ENCODE measurements around the gene TNFAIP3. TPM values are rescaled to one million over a fixed set of nuclear protein-coding genes. Genes with fewer than 3 reads are reported as not detected.

Gene TNFAIP3
- total RNA-seq, 1 donor from 2014 or later = 45.9 TPM

GRCh38 chr6:137921823-137922222, 54.8 kb downstream of the TNFAIP3 start:
- no peak overlapping the region for H3K27ac ChIP-seq
- H3K9me3 ChIP-seq = no peaks in the 10 kb centered on the region
- DNase-seq (no peak), ATAC-seq (peak; percentile 53)
- peak; percentile 17 for TF ChIP-seq CTCF (IDR thresholded peaks at IDR 0.05)
- intact Hi-C loops (cut with DNase I) = no loop called here
- H3K4me1 ChIP-seq = no peaks in the 10 kb centered on the region
- no peaks in the 10 kb centered on the region for H3K27me3 ChIP-seq
- no peak overlapping the region for H3K4me3 ChIP-seq
- H3K36me3 ChIP-seq = no peaks in the 10 kb centered on the region

DNA sequence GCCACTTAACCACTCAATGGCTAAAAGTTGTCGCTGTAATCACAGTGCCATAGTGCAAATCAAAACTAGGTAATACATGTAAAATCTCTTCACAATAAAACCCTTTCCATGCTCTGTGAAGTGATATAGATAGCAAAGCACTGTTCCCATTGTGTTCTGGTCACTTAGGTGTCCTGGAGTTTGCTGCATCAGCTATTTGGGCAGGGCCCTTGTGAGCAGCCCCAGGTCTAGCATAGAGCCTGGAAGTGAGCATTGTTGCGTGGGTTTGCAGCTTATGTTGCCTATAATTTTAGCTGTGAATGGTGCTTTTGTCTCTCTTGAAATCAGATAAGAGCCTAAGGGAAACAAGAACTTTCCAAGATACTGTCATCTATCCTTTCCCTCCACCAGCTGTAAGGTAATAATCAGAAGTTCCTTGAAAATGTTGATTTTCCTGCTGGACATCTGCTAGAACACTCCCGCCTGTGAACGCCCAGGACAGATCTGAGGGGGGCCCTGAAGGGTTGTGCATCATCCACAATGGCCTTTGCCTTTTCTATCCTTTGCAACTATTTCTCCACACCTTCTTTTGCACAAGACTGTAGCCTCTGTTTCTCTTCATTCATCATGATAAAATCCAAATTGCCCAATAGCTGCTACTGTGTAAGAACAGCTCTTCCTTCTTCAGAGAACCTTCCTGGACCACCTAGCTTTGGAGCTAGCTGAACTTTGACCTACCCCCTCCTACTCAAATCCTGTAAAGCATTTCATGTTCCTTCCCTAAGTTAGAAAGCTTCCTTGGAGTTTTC, 57.0 kb downstream of the TNFAIP3 start:
- no peak for ATAC-seq

DNA sequence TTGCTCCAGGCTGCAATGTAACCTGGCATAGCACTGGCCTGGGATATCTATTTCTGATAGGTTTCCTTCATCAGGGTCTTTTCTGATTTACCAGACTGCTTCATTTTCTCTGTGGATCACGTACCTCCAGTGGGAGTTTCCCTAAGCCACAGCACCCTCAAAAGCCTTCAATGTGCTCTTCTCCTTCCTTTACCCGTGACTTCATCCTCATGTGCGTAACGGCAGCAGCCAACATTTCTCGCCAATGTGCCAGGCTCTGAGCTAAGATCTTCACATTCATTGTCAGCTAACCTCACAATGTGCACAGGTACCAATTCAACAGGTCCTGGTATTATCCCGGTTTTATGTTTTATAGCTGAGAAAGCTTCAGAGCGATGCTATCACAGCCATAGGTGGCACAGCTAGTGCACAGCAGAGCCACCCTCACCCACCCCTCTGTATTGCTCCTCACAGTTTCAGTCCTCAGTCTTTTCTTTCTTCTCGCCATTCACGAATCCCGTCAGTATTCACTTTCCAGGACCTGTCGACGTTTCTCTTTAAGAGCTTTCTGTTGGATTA, 58.2 kb downstream of the TNFAIP3 start:
- Histone ChIP-seq H3K36me3 (no peaks in the 10 kb centered on the region), H3K27me3 (no peaks in the 10 kb centered on the region), H3K9me3 (no peaks in the 10 kb centered on the region), H3K4me3 (no peak overlapping the region), H3K4me1 (peaks cover 13% of the 10 kb centered on the region), H3K27ac (no peak overlapping the region)
- intact Hi-C loops (cut with DNase I) = no loop called here
- no peak for DNase-seq
- no peak for TF ChIP-seq CTCF (IDR thresholded peaks at IDR 0.05)
- ATAC-seq = no peak

More for the DNA sequence above, 57.0 kb downstream of the TNFAIP3 start:
- intact Hi-C loops (cut with DNase I) = no loop called here
- Histone ChIP-seq H3K27ac (no peak overlapping the region), H3K4me3 (no peak overlapping the region), H3K36me3 (no peaks in the 10 kb centered on the region), H3K4me1 (peaks cover 13% of the 10 kb centered on the region), H3K27me3 (no peaks in the 10 kb centered on the region), H3K9me3 (no peaks in the 10 kb centered on the region)
- no peak for TF ChIP-seq CTCF (IDR thresholded peaks at IDR 0.05)
- no peak for DNase-seq

DNA sequence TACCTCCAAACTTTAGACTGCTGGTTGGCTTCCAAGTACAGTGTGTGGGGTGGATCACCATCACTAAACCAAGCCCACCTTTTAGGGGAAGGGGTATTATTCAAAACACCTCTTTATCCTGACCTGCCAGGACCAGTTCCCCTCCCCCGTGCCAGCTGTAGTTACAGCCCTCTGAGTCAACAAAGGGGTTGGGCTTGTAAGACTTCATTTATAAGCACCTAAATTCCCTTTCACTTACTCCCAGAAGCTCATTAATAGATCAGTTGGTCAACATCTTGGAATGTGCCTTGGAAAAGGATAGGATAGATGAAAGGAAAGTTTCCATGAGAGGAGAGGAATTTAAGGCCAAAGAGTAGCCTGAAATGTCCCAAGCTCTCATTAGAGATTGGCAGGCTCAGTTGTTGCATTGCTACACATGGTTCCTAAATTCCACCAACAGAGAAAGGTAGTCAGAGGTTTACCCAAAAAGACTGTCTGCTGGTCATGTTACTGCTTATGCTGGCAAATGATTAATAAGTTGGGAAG, 59.2 kb downstream of the TNFAIP3 start:
- ATAC-seq (peak; percentile 50), DNase-seq (no peak)
- H3K27me3 ChIP-seq = no peaks in the 10 kb centered on the region
- H3K4me1 ChIP-seq = peaks cover 13% of the 10 kb centered on the region
- intact Hi-C loops (cut with DNase I) = no loop called here
- H3K9me3 ChIP-seq = no peaks in the 10 kb centered on the region
- H3K4me3 ChIP-seq = no peak overlapping the region
- TF ChIP-seq CTCF (IDR thresholded peaks at IDR 0.05) = no peak
- H3K36me3 ChIP-seq = no peaks in the 10 kb centered on the region
- no peak overlapping the region for H3K27ac ChIP-seq

DNA sequence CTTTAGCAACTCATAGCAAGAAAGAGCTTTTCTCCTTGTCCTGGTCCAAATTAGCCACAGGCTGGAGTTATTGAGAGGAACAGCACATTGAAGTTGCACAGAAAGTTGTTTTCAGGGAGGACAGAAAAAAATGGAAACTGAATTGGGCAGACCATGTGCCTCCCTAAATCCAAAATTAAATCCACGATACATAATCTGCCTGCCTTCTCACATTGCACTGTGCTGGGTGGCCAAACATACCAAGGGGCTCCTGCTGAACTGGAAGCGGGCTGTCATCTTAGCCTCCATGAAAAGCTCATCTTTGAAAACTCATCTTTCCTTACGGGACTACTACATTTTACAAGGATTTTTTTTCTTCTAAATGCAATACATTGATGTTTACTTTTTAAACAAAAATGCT, 59.9 kb downstream of the TNFAIP3 start:
- peaks cover 13% of the 10 kb centered on the region for H3K4me1 ChIP-seq
- ATAC-seq = no peak
- no peaks in the 10 kb centered on the region for H3K27me3 ChIP-seq
- intact Hi-C loops (cut with DNase I) = no loop called here
- no peak overlapping the region for H3K27ac ChIP-seq
- no peak overlapping the region for H3K4me3 ChIP-seq
- DNase-seq = no peak
- H3K36me3 ChIP-seq = no peaks in the 10 kb centered on the region
- no peaks in the 10 kb centered on the region for H3K9me3 ChIP-seq
- TF ChIP-seq CTCF (IDR thresholded peaks at IDR 0.05) = no peak

Data from upper lobe of right lung (tissue), 1 donor.